Endothelial cell of umbilical vein (primary cell): ENCODE measurements around the gene GSPT2.

Experiments used
- FOS ChIP-seq: IDR thresholded peaks from 2 replicates; pipeline ENCODE4 v1.6.1; 2011; ENCODE audit warnings: mild to moderate bottlenecking, low read length, moderate library complexity, borderline replicate concordance; ENCODE audit not compliant: insufficient read depth
- GATA2 ChIP-seq: IDR thresholded peaks from 2 replicates; pipeline ENCODE4 v1.7.0; 2011; ENCODE audit warnings: low read depth, mild to moderate bottlenecking, moderate library complexity, mixed read lengths, low read length; ENCODE audit not compliant: insufficient read length, insufficient read depth

- no peak for TF ChIP-seq FOS
- TF ChIP-seq GATA2, result no peak
Observed at GRCh38 chrX:51742586-51742985, 656 bp upstream of the GSPT2 start.
